DMS153 treated with DMSO at 0.1 percent for 48 hours (cell line): ENCODE measurements around the gene ARHGAP31.
A peak's percentile ranks its signal among the peaks of the same experiment; 100 is the strongest.
"Not testable (repeated sequence)": the region's sequence is repeated elsewhere in the genome, so short reads cannot be mapped to it uniquely, and the experiment has no call there.

ENCODE experiments used
- DNase-seq: peaks from one replicate; lab custom pipeline; 2025; ENCODE audit not compliant: unreplicated experiment; lab: John Stamatoyannopoulos, UW

ARHGAP31 gene

GRCh38 chr3:119293871-119294695 lies at the start of gene ARHGAP31:
Gene ARHGAP31, plus strand, starts transcription at chr3:119294383. Its CDS starts 522 bp downstream, at chr3:119294905.
- peak; percentile 53 for DNase-seq

GRCh38 chr3:119245778-119246177 lies 48.4 kb upstream of the ARHGAP31 start:
- no peak for DNase-seq

- no peak for DNase-seq
These were observed 39.0 kb upstream of the ARHGAP31 start for GRCh38 chr3:119255214-119255613.

GRCh38 chr3:119257111-119257510 lies 37.1 kb upstream of the ARHGAP31 start:
- DNase-seq, result no peak

- no peak for DNase-seq
These were observed 36.4 kb upstream of the ARHGAP31 start for GRCh38 chr3:119257654-119258410.

- DNase-seq, result no peak
These were observed 35.3 kb upstream of the ARHGAP31 start for GRCh38 chr3:119258915-119259314.

- DNase-seq, result no peak
These were observed 34.4 kb upstream of the ARHGAP31 start for GRCh38 chr3:119259821-119260220.

- no peak for DNase-seq
These were observed 33.1 kb upstream of the ARHGAP31 start for GRCh38 chr3:119261055-119261454.

- DNase-seq, result not testable (repeated sequence)
These were observed 24.0 kb upstream of the ARHGAP31 start for GRCh38 chr3:119270212-119270611.

- no peak for DNase-seq
These were observed 17.5 kb upstream of the ARHGAP31 start for GRCh38 chr3:119276680-119277079.

GRCh38 chr3:119279101-119279554 lies 15.1 kb upstream of the ARHGAP31 start:
- DNase-seq, result peak; percentile 85

GRCh38 chr3:119279584-119280243 lies 14.5 kb upstream of the ARHGAP31 start:
- DNase-seq, result no peak

GRCh38 chr3:119288669-119289403 lies 5.3 kb upstream of the ARHGAP31 start:
- no peak for DNase-seq

- DNase-seq, result no peak
These were observed 4.8 kb upstream of the ARHGAP31 start for GRCh38 chr3:119289404-119289770.

- no peak for DNase-seq
These were observed 3.6 kb upstream of the ARHGAP31 start for GRCh38 chr3:119290613-119291012.

GRCh38 chr3:119291062-119291700 lies 3.0 kb upstream of the ARHGAP31 start:
- no peak for DNase-seq

- no peak for DNase-seq
These were observed 1.5 kb upstream of the ARHGAP31 start for GRCh38 chr3:119292666-119293065.

- no peak for DNase-seq
These were observed 895 bp upstream of the ARHGAP31 start for GRCh38 chr3:119293105-119293870.
